HG03442 (cell line): ENCODE measurements around the gene PGS1.

Source experiments
- ATAC-seq: cut with Tn5 transposase; IDR thresholded peaks from one replicate; pipeline ENCODE4 v1.9.1; 2021; ENCODE audit warnings: mild to moderate bottlenecking, moderate library complexity; ENCODE audit not compliant: unreplicated experiment

PGS1 gene

DNA sequence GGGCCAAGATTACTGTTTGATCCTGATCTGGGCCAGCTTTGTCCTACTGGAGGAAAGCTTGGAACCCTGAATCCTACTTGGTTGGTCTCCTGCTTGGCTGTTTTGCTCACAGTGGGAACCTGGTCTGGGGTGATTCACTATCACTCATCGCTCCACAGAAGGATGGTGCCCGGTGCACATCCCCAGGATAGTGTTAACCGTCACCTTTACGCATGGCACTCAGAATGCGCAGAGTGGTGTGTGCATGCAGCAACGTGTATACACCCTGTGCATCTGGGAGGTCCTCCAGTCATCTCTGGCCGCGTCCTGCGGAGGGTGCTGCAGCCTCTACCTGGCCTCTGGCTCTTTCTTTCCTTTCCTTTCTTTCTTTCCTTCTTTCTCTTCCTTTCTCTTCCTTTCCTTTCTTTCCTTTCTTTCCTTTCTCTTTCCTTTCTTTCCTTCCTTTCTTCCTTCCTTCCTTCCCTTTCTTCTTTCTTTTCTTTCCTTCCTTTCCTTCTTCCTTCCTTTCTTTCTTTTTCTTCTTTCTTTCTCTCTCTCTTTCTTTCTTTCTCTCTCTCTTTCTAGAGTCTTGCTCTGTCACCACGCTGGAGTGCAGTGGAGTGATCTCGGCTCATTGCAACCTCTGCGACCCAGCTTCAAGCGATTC is 31.7 kb upstream of the PGS1 start:
- ATAC-seq: no peak

DNA sequence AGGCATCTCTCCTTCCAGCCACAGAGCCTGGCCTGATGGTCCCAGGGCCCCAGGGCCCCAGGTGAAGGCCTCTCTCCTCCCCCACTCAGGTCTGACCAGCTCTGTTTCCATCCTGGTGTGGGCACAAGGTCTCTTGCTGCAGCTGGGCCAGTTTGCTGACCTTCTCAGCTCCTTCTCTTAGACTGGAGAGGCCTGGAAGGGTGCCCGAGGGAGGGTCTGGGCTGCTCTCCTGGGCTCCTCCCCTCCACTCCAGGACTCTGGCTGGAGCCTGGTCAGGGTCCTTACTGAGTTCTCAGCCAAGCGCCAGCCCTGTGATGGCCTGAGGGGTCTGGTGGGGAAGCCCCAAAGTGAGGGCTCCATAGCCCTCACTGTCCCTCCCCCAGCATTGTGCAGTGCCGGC is 31.0 kb upstream of the PGS1 start:
- no peak for ATAC-seq

DNA sequence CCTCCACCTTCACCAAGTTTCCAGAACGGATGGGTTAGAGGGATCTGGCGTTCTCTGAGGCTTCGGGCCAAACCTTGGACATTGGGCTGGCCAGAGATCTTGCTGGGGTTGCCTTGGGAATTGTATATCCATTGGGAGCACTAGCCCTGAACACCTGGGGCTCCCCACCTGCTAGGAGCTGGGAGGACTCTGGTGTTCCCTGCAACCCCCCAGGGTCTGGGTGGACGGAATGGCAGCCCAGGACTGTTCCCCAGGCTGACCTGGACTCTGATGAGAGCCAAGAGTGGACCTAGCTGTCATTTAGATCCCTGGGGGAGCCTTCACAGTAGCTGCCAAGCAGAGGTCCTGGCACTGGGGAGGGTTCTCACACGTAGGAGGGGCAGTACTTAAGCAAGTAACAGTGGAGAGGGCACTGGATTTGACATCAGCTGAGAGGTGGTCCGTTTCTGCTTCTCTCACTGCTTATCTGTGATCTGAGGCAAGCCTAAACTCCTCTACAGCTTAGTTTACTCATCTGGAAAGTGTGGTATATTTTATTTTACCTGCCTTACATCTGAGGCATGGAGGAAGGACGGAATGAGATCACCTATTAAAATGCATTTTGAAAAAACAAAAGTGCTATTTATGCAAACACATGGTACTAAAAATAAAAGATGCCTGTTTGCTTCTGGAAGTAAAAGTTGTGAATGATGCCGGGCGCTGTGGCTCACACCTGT is 30.2 kb upstream of the PGS1 start:
- no peak for ATAC-seq

DNA sequence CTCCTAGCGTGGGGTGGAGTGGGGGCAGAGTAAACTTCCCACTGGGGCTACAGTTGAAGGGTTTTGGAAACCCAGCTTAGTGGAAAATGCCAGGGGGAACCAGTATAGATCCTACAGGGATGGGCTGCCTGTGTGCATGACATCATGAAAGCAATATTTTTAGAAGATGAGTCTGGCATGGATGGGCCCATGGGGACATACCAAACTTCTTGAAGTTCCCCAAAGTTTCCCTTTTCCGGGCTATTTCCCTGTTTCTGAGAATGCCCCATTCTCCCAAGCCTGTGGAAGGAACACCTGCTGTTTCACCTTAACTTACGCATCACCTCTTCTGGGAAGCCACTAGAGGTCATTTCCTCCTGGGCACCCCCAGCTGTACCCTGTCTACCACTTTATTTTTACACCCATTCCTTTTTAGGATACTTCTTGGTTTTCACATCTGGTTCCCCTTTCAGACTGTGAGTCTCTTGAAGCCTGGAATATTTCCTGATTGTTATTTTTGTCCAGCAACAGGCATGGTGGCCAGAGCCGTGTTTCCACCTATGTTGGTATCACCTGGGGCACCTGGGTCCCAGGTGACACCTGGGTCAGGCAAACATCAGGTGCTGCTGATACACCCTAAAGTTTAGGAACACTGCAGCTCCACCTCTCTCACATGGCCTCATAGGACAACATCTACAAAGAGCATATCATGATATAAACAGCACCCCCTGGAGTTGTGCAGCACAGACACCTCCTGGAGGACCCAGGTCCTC is 28.4 kb upstream of the PGS1 start:
- no peak for ATAC-seq

DNA sequence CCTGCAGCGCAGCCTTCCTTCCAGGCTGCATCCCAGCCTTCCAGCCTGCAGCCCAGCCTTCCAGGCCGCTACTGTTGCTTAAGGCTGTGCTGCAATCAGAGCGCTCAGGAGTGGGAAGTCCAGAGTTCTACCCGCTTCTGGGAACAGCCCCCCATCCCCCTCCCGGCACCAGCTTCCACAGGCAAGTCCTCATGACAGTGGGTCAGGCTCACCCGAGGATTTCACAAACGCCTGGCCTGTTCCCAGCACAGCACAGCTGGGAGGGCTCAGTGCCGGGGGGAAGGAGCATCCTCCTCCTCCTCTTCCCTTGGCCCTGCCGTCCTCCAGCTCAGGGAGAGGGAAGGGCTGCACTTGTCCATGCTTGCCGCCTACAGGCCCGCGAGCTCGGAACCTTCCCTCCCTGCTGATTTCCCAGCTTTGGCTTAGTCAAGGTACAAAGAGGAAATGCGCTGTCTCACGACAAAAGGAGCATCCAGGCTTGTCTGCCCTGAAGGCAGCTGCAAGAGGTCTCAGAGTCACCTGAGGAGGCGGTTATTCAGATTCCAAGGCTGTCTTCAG is 26.9 kb upstream of the PGS1 start:
- no peak for ATAC-seq

DNA sequence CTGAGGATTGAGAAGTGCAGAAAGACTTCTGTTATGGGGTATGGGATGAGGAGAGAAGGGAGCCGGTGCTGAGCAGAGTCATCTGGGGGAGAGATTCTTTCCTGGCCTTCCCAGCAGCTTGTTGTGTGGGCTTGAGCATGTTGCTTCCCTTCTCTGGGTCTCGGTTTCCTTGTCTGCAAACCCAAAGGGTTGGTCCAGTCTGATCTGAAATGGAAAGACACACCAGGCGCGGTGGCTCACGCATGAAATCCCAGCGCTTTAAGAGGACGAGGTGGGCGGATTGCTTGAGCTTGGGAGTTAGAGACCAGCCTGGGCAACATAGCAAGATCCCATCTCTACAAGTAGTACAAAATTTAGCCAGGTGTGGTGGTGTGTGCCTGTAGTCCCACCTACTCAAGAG is 24.6 kb upstream of the PGS1 start:
- ATAC-seq: no peak

DNA sequence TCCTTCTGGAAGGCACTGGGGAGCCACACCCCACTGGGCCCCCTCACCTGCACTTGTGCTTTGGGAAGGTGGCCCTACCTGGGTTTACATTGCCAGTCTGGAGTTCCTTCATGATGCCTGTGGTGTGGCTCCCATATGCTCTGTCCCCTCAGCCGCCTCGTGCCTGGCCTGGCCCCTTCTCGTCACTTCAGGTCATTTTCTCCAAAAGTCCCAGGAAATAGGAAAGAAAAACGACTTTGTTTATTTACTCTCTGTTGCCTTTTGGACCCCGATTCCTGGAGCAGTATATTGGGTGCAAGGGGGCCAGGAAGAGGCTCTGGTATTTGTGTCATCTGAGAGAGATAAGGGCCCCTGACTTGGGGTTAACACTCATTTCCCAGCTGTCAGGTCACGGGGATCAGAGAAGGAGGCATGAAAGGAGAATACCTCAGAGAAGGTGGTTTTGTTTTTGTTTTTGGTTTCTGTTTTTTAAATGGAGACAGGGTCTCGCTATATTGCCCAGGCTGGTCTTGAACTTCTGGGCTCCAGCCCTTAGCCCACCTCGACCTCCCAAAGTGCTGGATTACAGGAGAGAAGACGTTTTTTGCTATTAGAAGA is 23.3 kb upstream of the PGS1 start:
- no peak for ATAC-seq

DNA sequence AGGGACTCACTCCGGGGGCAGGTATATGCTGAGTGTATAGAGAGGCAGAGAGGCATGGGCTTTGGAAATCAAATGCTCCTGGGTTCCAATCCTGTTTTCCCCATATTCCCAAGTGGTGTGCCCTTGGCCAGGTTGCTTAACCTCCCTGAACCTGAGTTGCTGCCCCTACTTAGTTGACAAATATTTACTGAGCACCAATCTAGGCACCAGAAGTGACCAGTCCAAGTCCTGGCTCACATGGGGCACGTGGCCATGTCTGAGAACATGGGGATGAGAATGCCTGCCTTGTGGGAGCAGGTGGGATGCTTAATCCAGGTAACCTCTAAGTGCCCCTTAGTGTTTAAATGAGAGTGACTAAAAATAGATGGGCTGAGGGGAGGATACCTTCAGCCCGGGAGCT is 22.7 kb upstream of the PGS1 start:
- ATAC-seq: no peak

DNA sequence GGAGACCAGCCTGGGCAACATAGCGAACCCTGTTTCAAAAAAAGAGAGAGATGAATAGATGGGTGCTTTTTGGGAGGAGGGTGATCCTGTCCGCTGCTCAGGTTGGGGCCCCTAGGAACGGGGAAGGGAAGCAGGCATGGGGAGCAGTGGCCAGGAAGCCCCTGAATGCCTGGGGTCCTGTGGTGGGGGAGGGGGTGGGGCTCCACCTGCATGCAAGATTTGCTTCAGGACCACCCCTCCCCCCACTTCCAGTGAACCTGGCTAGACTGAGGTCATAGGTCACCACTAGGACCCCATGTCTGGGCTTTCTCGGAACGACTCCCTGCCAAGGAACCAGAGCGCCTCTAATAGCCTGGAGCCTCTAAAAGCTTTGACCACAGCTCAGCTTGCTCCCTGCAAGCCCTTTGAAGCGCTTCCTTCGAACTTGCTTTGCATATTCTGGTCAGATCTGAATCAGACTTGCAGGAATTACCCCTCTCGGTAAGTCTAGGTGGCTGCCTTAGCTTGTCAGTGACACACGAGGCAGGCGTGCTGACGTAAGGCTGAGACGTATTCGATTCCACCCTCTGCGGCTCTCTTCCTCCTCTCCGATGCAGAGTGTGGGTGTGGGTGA is 22.2 kb upstream of the PGS1 start:
- peak; percentile 54 for ATAC-seq

DNA sequence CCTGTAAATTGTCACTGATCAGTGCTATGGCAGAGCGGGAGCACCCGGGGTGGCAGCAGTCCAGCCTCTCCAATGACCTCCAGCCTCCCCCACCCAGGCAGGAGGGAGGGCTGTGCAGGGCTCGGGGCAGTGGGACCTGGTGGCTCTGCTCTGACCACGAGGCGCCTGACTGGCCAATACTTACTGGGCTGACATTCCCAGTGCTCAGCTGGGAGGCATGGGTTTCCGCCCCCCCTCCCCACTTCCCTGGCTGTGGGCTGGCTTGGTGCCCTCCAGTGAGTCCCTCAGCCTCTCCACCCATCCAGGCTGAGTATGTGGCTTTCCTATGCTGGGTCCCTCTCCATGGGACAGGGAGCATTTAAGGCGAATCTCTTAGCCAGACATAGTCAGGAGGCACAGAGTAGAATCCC is 21.3 kb upstream of the PGS1 start:
- no peak for ATAC-seq

DNA sequence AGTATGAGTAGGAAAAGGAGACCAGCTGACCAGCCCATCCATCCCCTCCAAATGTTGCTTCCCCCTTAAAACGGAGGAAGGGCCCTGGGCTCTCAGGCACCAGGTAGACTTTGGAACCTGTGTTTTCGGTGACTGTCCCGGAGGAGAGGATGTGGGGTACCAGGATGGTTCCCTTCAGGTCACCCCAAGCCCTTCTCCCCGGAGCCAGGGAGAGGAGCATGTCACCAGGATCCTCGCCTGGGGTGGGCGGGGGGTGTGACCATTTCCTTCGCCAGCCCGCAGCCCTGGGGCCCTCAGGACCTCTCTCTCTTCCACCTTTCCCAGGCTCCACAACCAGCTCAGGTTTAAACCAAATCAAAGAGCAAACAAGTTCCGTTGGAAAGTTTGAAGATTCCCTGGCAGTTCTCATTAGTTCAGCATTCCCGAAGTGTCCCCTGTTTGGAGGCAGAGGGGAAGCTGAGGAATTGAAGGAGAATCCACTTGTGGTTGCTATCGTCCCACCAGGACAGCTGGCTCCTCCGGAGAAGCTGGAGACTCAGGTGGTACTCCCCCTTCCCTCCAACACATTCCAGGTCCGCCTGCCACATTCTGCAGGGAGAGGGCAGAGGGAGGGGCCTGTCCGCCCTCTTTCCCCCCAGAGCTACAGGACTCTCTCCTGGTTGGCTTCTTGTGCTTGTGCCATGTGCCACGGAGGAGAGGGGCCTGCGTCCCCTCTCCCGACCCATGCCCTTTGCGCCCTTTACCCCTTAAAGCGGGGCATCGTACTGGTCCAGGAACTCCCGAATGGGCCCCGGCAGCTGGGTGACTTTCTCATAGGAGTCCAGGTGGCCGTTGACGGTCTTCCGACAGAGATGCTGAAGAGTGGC is 20.5 kb upstream of the PGS1 start:
- no peak for ATAC-seq

DNA sequence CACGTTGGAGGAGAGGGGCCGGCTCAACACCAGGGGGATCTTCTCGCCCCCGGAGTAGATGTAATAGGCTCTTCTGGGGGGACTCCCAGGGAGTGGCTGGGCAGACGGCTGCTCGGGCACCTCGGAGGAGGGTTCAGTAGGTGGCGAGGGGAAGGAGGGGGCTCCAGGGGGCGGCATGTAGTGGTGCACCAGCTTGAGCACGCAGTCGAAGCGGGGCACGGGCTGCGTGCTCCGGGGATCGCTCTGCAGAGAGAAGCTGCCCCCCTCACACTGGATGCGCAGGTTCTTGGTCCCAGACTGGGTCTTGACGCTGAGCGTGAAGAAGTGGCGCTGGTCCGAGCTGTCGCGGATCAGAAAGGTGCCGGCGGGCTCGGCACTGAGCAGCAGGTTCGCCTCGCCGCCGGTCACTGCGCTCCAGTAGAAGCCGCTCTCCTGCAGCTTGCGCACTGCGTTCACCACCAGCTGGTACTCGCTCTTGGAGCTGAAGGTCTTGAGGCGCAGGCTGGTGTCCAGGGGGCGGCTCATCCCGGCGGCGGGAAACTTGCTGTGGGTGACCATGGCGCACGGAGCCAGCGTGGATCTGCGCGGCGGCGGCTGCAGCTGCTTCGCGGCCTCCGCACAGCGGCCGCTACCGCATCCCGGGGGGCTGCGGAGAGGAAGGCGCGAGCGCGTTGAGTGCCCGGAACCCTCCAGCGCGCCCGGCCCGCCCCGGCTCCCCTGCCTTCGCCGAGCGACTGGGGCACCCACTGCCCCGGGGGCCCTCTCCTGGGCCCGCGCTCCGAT is 19.7 kb upstream of the PGS1 start:
- ATAC-seq: no peak

DNA sequence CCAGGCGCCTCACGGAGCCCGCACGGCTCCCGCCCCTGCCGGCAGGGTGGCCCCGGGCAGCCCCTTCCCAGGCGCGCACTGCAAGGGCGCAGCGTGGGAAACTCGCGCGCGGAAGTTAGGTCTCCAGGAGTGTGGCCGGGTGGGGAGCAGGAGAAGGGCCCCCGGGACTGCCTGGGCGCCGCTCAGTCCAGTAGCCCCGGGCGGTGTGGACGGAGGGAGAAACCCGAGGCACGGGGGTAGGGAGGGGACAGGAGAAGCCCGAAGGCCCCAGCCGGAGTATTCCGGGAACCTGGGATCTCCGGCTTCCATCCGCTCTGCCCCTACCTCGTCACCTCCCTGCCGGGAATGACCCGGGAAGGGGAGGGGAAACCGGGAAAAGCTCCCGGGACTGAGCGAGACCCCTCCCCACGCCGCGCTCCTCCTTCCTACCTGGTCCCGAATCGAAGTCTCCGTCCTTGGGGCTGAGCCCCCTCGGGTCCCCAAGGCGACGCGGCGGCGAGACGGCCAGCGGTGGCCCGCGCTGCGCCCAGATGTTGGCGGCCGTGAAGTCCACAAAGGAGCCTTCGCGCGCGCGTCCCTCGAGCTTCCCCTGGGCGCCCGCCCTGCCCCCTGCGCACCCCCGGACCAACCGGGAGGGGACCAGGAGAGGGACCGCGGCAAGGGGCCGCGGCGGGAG is 19.0 kb upstream of the PGS1 start:
- no peak for ATAC-seq

DNA sequence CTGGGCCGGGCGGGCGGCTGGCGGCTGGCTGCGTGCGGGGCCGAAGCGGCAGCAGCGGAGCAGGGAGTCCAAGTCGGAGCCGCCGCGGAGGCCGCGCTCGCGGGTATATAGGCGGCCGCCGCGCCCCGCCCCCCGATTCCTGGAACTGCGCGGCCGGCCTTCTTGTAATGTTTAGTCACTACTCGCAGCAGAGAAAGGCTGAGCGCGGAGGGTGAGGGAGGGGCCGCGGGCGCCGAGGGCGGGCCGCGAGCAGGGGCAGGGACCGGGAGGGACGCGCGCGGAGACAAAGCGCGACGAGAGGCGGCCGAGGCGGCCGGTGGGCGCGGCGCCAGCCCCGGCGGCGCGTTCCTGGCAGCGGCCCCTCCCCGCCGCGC is 18.5 kb upstream of the PGS1 start, which contains the start of gene SOCS3:
SOCS3 (minus strand) TSS at position 81 of the 374 bp plus-strand sequence. CDS start 982 bp downstream, outside the sequence.
- peak; percentile 38 for ATAC-seq

DNA sequence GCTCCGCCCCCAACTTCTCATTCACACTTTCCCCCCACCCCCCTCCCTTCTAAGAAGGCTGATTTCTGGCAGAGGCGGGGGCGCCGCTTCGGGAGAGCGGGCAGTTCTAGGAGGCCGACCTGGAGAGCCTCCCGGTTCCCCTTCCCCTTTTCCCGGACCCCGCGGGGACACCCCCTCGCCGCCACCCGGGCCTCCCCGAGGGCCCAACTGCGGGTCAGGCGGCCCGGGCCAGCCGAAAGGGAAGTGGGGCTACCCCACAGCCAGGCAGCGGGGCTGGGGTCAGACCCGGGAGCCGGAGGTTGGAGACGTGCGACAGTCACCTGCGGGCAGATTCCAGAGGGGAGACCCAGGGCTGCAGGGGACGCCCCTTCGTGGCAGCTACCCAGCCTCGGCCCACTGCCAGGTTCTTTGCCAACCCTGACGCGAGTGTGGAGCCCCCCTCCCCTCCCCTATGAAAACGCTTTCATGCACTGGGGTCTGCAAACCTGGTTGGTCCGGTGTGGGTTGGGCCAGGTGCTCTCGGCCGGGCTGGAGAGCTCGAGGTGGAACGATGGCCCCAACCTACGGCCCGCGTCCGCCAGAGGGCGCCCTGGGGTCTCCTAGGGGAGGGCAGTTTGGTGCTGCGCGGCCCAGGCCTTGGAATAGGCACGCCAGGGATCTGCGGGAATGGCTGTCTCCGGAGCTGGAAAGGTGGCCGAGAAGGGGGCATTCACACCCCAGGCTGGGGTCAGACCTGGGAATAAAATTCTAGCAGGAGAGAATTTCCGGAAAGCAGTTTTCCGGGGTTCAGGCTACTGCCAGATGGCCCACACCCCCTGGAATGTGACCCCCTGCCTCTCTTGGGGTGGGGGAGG is 17.9 kb upstream of the PGS1 start:
- ATAC-seq: peak; percentile 15

DNA sequence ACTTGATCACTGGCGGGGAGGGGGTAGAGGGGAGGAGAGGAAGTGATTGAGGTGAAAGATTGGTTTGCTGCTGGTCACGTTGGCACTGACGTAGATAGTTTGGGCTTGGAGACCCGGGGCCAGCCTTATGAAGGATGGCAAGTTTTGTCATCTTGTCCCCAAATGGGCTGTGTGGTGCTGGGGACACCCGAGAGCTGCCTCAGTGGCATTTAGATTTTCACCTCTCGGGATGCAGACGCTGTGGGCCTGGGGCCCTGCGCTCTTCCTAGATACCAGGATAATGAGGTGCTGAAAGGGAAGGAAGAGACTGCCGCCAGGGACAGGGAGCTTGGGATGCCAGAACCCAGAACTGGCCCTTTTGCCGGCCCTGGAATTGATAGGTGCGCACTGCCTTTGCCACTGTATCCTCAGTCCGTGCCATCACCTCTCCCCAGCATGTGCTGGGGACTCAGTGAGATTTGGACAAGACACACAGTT is 17.2 kb upstream of the PGS1 start:
- no peak for ATAC-seq

DNA sequence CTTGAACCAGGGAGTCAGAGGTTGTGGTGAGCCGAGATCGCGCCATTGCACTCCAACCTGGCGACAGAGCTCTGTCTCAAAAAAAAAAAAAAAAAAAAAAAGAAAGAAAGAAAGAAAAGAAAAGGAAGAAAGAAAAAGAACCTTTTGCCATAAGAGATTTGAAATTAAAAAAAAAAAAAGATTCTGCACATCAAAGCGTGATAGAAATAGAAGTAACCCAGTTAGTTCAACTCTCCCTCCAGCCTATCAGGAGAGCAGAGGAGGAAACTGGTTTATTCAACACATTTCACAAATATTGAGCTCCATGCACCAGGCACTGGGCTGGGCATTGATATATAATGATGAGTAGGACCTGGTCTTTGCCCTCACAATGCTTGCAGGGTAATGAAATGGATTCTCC is 16.2 kb upstream of the PGS1 start:
- no peak for ATAC-seq

DNA sequence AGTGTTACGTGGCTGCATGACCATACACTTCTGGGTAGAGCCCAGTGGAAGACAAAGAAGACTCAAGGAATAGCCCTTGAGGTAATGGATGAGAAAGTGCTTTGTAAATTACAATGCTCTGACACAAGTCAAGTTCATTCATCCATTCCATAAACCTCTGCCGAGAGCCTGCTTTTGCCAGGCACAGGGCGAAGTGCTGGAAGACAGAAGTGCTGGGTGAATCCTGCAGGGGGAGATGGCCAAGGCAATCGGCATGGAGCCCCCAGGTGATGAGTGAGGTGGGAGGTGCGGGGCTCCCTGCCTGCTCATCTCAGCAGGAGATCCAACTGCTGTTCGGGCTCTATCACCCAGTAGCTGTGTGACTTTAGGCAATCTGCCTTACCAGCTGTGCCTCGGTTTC is 15.8 kb upstream of the PGS1 start:
- no peak for ATAC-seq
